ENCODE data around the gene STK25. TPM values are rescaled to one million over a fixed set of nuclear protein-coding genes. Genes with fewer than 3 reads are reported as not detected.

STK25 gene
- total RNA-seq, 1 donor: 227 TPM

- H3K4me2 ChIP-seq (ENCODE audit: insufficient read depth, low read length): no peak overlapping the region
- no peaks in the 10 kb centered on the region for H4K20me1 ChIP-seq (ENCODE audit: insufficient read depth, low read length)
- no peak for TF ChIP-seq CTCF (IDR thresholded peaks at IDR 0.05; ENCODE audit: extremely low read depth, low read depth, low read length)
- H2AFZ ChIP-seq (ENCODE audit: low read length): peak overlapping the region; percentile 71
- H3K79me2 ChIP-seq (ENCODE audit: insufficient read depth, low read length): no peaks in the 10 kb centered on the region
- no peaks in the 10 kb centered on the region for H3K36me3 ChIP-seq (ENCODE audit: insufficient read depth, low read length)
- H3K27ac ChIP-seq (ENCODE audit: low read depth, low read length): peak overlapping the region; percentile 2
- no peak overlapping the region for H3K4me3 ChIP-seq (ENCODE audit: insufficient read depth, low read length)
- no peaks in the 10 kb centered on the region for H3K9me3 ChIP-seq (ENCODE audit: low read depth, low read length)
- peak; percentile 80 for DNase-seq (ENCODE audit: insufficient read length, low spot score, missing footprints)
- H3K4me1 ChIP-seq (ENCODE audit: insufficient read depth, low read length): peaks cover 10% of the 10 kb centered on the region
- peaks cover 5% of the 10 kb centered on the region for H3K27me3 ChIP-seq (ENCODE audit: insufficient read depth, low read length)
These were observed 6.2 kb upstream of the STK25 start for GRCh38 chr2:241514553-241514952.

DNA sequence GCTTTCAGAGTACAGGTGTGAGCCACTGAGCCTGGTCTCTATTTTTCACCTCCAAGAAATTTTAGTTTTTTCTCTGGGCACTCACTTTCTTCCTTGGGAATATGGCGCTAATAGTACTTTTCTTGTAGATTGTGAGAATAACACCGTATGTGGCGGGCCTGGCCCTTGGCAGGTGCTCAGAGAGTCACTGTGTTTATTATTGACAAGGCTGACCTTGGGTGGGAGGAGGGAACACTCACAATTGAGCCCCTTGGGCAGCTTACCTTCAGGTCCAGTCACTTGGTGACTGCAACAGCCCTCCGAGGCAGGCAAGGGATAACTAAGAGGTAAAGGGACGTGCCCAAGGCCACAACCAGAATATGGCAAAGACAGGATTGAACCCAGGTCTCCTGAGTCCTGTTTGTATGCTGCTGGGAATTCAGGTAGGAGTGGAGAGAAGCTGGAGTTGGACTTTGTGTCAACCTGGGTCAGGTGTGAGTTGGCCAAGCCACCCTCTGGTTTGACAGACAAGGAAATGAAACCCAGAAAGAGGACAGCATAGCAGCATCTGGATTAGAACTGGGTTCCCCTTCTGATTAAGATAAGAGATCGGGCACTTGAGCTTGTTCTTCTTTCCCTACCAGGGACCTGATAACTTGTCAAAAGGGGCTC lies 2.8 kb upstream of the STK25 start:
- Histone ChIP-seq H3K9me3 (ENCODE audit: low read depth, low read length) (no peaks in the 10 kb centered on the region), H3K79me2 (ENCODE audit: insufficient read depth, low read length) (peaks cover 26% of the 10 kb centered on the region), H3K4me2 (ENCODE audit: insufficient read depth, low read length) (no peak overlapping the region), H3K27me3 (ENCODE audit: insufficient read depth, low read length) (no peaks in the 10 kb centered on the region), H3K4me3 (ENCODE audit: insufficient read depth, low read length) (no peak overlapping the region), H2AFZ (ENCODE audit: low read length) (no peak overlapping the region), H3K4me1 (ENCODE audit: insufficient read depth, low read length) (peaks cover 23% of the 10 kb centered on the region), H3K27ac (ENCODE audit: low read depth, low read length) (no peak overlapping the region), H4K20me1 (ENCODE audit: insufficient read depth, low read length) (peaks cover 9% of the 10 kb centered on the region), H3K36me3 (ENCODE audit: insufficient read depth, low read length) (no peaks in the 10 kb centered on the region)
- TF ChIP-seq CTCF (IDR thresholded peaks at IDR 0.05; ENCODE audit: extremely low read depth, low read depth, low read length): no peak
- DNase-seq (ENCODE audit: insufficient read length, low spot score, missing footprints): peak; percentile 42

GRCh38 chr2:241509155-241509784 lies 886 bp upstream of the STK25 start:
- Histone ChIP-seq H3K27me3 (ENCODE audit: insufficient read depth, low read length) (no peaks in the 10 kb centered on the region), H2AFZ (ENCODE audit: low read length) (peak overlapping the region; percentile 91), H3K4me2 (ENCODE audit: insufficient read depth, low read length) (peak overlapping the region; percentile 91), H3K4me3 (ENCODE audit: insufficient read depth, low read length) (peak overlapping the region; percentile 86), H3K27ac (ENCODE audit: low read depth, low read length) (peak overlapping the region; percentile 68), H3K36me3 (ENCODE audit: insufficient read depth, low read length) (no peaks in the 10 kb centered on the region), H4K20me1 (ENCODE audit: insufficient read depth, low read length) (peaks cover 22% of the 10 kb centered on the region), H3K79me2 (ENCODE audit: insufficient read depth, low read length) (peaks cover 45% of the 10 kb centered on the region), H3K4me1 (ENCODE audit: insufficient read depth, low read length) (peaks cover 15% of the 10 kb centered on the region), H3K9me3 (ENCODE audit: low read depth, low read length) (no peaks in the 10 kb centered on the region)
- peak; percentile 60 for DNase-seq (ENCODE audit: insufficient read length, low spot score, missing footprints)
- TF ChIP-seq CTCF (IDR thresholded peaks at IDR 0.05; ENCODE audit: extremely low read depth, low read depth, low read length): no peak

DNA sequence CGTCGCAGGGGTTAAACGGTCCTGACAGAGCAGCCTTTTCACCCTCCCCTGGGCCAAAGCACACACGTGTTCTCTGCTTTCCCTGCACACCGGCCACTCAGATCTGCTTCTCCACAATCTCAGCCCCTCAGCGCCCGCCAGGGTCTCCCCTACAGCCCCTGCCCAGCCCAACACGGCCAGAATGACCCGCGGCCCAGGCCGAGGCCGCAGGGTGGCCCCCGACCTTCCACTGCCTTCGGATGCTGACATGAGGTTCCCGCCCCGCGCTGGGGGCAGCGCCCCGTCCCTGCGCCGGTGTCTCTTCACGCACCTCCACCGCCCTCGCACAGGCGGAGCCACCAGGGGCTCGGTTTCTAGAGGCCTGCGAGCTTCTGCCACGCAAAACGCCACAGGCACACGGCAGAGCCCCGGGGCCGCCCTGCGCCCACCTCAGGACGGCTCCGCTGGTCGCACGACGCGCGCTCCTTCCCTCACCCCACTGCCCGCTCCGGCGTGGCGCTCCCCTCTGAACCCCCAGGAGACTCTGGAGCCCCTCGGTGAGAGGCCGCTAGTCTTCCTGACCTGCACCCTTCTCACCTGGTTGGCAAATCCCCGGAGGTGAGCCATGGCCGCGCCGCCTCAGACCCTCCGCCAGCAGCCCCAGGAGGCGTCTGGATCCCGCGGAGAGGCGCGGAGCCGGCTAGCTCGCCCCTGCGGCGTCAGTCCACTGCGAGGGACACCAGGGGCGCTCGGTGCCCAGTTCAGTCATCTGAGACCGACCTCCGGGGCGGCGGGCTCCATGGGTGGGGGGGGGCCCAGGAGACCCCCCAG lies 749 bp downstream of the STK25 start:
- no peak overlapping the region for H2AFZ ChIP-seq (ENCODE audit: low read length)
- peaks cover 56% of the 10 kb centered on the region for H3K79me2 ChIP-seq (ENCODE audit: insufficient read depth, low read length)
- peak; percentile 98 for DNase-seq (ENCODE audit: insufficient read length, low spot score, missing footprints)
- peak; percentile 19 for TF ChIP-seq CTCF (IDR thresholded peaks at IDR 0.05; ENCODE audit: extremely low read depth, low read depth, low read length)
- peaks cover 27% of the 10 kb centered on the region for H4K20me1 ChIP-seq (ENCODE audit: insufficient read depth, low read length)
- H3K27ac ChIP-seq (ENCODE audit: low read depth, low read length): peak overlapping the region; percentile 8
- H3K4me3 ChIP-seq (ENCODE audit: insufficient read depth, low read length): peak overlapping the region; percentile 86
- H3K27me3 ChIP-seq (ENCODE audit: insufficient read depth, low read length): no peaks in the 10 kb centered on the region
- H3K9me3 ChIP-seq (ENCODE audit: low read depth, low read length): no peaks in the 10 kb centered on the region
- H3K36me3 ChIP-seq (ENCODE audit: insufficient read depth, low read length): no peaks in the 10 kb centered on the region
- H3K4me2 ChIP-seq (ENCODE audit: insufficient read depth, low read length): peak overlapping the region; percentile 91
- peaks cover 15% of the 10 kb centered on the region for H3K4me1 ChIP-seq (ENCODE audit: insufficient read depth, low read length)

Measured in osteoblast (primary cell).